Amygdala (tissue), 56 donors: Measurements from ENCODE around the gene MEF2C.
"Not testable (repeated sequence)": the region's sequence is repeated elsewhere in the genome, so short reads cannot be mapped to it uniquely, and the experiment has no call there.

ENCODE experiments used
- DNase-seq, 56 donors: peaks; one replicate each; lab custom pipeline; 2025; lab: John Stamatoyannopoulos, UW

The MEF2C gene

GRCh38 chr5:88868468-88869068 is 14.4 kb downstream of the MEF2C start:
- no peak for DNase-seq

- no peak for DNase-seq
These were observed 15.3 kb downstream of the MEF2C start for GRCh38 chr5:88867638-88868037.

- DNase-seq = no peak
These were observed 19.5 kb downstream of the MEF2C start for GRCh38 chr5:88863523-88863922.

- DNase-seq = no peak
These were observed 20.3 kb downstream of the MEF2C start for GRCh38 chr5:88862547-88863175.

- no peak for DNase-seq
These were observed 21.8 kb downstream of the MEF2C start for GRCh38 chr5:88861231-88861630.

- DNase-seq = no peak
These were observed 22.5 kb downstream of the MEF2C start for GRCh38 chr5:88860501-88860900.

- no peak for DNase-seq
These were observed 24.6 kb downstream of the MEF2C start for GRCh38 chr5:88858392-88858791.

- DNase-seq = not testable (repeated sequence)
These were observed 26.6 kb downstream of the MEF2C start for GRCh38 chr5:88856381-88856780.

- no peak for DNase-seq
These were observed 28.2 kb downstream of the MEF2C start for GRCh38 chr5:88854769-88855168.

GRCh38 chr5:88847420-88847819 is 35.6 kb downstream of the MEF2C start:
- DNase-seq = no peak

GRCh38 chr5:88846434-88846833 is 36.5 kb downstream of the MEF2C start:
- no peak for DNase-seq

GRCh38 chr5:88845081-88845697 is 37.8 kb downstream of the MEF2C start:
- DNase-seq = no peak

GRCh38 chr5:88842784-88843183 is 40.2 kb downstream of the MEF2C start:
- no peak for DNase-seq

GRCh38 chr5:88841212-88841611 is 41.8 kb downstream of the MEF2C start:
- no peak for DNase-seq

- DNase-seq = no peak
These were observed 42.5 kb downstream of the MEF2C start for GRCh38 chr5:88840495-88840894.

- no peak for DNase-seq
These were observed 43.7 kb downstream of the MEF2C start for GRCh38 chr5:88839238-88839637.

GRCh38 chr5:88838500-88838899 is 44.5 kb downstream of the MEF2C start:
- no peak for DNase-seq

GRCh38 chr5:88837817-88838216 is 45.2 kb downstream of the MEF2C start:
- no peak for DNase-seq

- no peak for DNase-seq
These were observed 45.8 kb downstream of the MEF2C start for GRCh38 chr5:88837222-88837621.

- DNase-seq = no peak
These were observed 46.7 kb downstream of the MEF2C start for GRCh38 chr5:88836195-88836838.

GRCh38 chr5:88834499-88834898 is 48.5 kb downstream of the MEF2C start:
- no peak for DNase-seq

GRCh38 chr5:88834131-88834462 is 48.9 kb downstream of the MEF2C start:
- no peak for DNase-seq
